CD14-positive monocyte (primary cell): ENCODE data around the gene ERFL. TPM values are rescaled to one million over a fixed set of nuclear protein-coding genes. Genes with fewer than 3 reads are reported as not detected.
"Not testable (repeated sequence)": the region's sequence is repeated elsewhere in the genome, so short reads cannot be mapped to it uniquely, and the experiment has no call there.

Experiments used
- DNase-seq, 3 donors: peaks; one replicate each; pipeline ENCODE4 v3.0.0-alpha.2; 2011 to 2022
- H2AFZ ChIP-seq: 2 replicates; pipeline ENCODE4 v1.6.0; 2012; ENCODE audit warnings: mild to moderate bottlenecking, low read depth, low read length, inconsistent platforms; ENCODE audit not compliant: insufficient read depth, poor library complexity, severe bottlenecking
- H3K27ac ChIP-seq, 2 donors: 1 replicate in 1 of 2; 2 replicates in 1 of 2; pipeline ENCODE4 v1.5.1; 2012 to 2013; ENCODE audit warnings: low read length in 2 of 2, control low read depth in 1 of 2, inconsistent platforms in 1 of 2, low read depth in 1 of 2, mild to moderate bottlenecking in 1 of 2
- H3K27me3 ChIP-seq, 2 donors: one replicate each; pipeline versions ENCODE4 v1.6.0 to v1.6.1; 2011 to 2013; ENCODE audit warnings: low read length in 2 of 2; ENCODE audit not compliant: control insufficient read depth in 2 of 2, insufficient read depth in 2 of 2
- H3K36me3 ChIP-seq, 2 donors: replicated peaks in 1 of 2; 1 replicate in 1 of 2; 2 replicates in 1 of 2; pipeline versions ENCODE4 v1.5.1 to v1.6.1; 2012 to 2013; ENCODE audit warnings: low read length in 2 of 2, control low read depth in 1 of 2, inconsistent platforms in 1 of 2, mild to moderate bottlenecking in 1 of 2; ENCODE audit not compliant: insufficient read depth in 2 of 2, control insufficient read depth in 1 of 2
- H3K4me1 ChIP-seq, 2 donors: 1 replicate in 1 of 2; 2 replicates in 1 of 2; pipeline versions ENCODE4 v1.5.1 to v1.6.1; 2012 to 2013; ENCODE audit warnings: low read length in 2 of 2, control low read depth in 1 of 2, inconsistent platforms in 1 of 2, mild to moderate bottlenecking in 1 of 2, moderate library complexity in 1 of 2; ENCODE audit not compliant: insufficient read depth in 2 of 2, control insufficient read depth in 1 of 2
- H3K4me2 ChIP-seq: replicated peaks from 2 replicates; pipeline ENCODE3; 2012; ENCODE audit warnings: low read length, moderate library complexity, mild to moderate bottlenecking; ENCODE audit not compliant: poor library complexity, severe bottlenecking; ENCODE audit errors: extremely low read depth
- H3K4me3 ChIP-seq, 3 experiments: fragments of 200-600 bp in 1 of 3; sonication (generic) in 1 of 3; replicated peaks in 1 of 3; 1 replicate in 2 of 3; 2 replicates in 1 of 3; pipeline ENCODE4 v1.5.1; 2011 to 2013; ENCODE audit warnings: low read length in 3 of 3, mild to moderate bottlenecking in 3 of 3, control low read depth in 2 of 3, low read depth in 2 of 3, inconsistent platforms in 1 of 3, moderate library complexity in 1 of 3
- H3K79me2 ChIP-seq: 2 replicates; pipeline ENCODE4 v1.6.0; 2012; ENCODE audit warnings: mild to moderate bottlenecking, control low read depth, inconsistent platforms, low read length, moderate library complexity; ENCODE audit not compliant: insufficient read depth
- H3K9ac ChIP-seq: 2 replicates; pipeline ENCODE4 v1.6.0; 2017; ENCODE audit warnings: low read length, mild to moderate bottlenecking; ENCODE audit not compliant: insufficient read depth, poor library complexity, severe bottlenecking
- H3K9me3 ChIP-seq, 2 donors: replicated peaks in 1 of 2; 1 replicate in 1 of 2; 2 replicates in 1 of 2; pipeline versions ENCODE4 v1.5.1 to v1.6.1; 2012 to 2013; ENCODE audit warnings: low read length in 2 of 2, control low read depth in 1 of 2; ENCODE audit not compliant: control insufficient read depth in 1 of 2, insufficient read depth in 1 of 2
- H4K20me1 ChIP-seq: 2 replicates; pipeline ENCODE4 v1.6.0; 2012; ENCODE audit warnings: mild to moderate bottlenecking, low read length, control low read depth, moderate library complexity; ENCODE audit not compliant: insufficient read depth
- H3K27ac Mint-ChIP-seq, 7 donors: one replicate each; pipeline ENCODE4 v1.8.0; 2020; ENCODE audit warnings: mild to moderate bottlenecking in 7 of 7, mixed read lengths in 7 of 7, moderate library complexity in 6 of 7, inconsistent platforms in 2 of 7
- H3K27me3 Mint-ChIP-seq, 3 donors: one replicate each; pipeline ENCODE4 v1.8.0; 2021 to 2022; ENCODE audit warnings: low read depth in 3 of 3, mild to moderate bottlenecking in 3 of 3, mixed read lengths in 3 of 3, moderate library complexity in 3 of 3, inconsistent platforms in 1 of 3
- H3K36me3 Mint-ChIP-seq, 2 donors: one replicate each; pipeline ENCODE4 v1.8.0; 2020; ENCODE audit warnings: mixed read lengths in 2 of 2, inconsistent platforms in 1 of 2, mild to moderate bottlenecking in 1 of 2
- H3K4me1 Mint-ChIP-seq: one replicate; pipeline ENCODE4 v1.8.0; 2020; ENCODE audit warnings: mild to moderate bottlenecking, mixed read lengths
- H3K4me3 Mint-ChIP-seq, 2 donors: one replicate each; pipeline ENCODE4 v1.8.0; 2020; ENCODE audit warnings: mild to moderate bottlenecking in 2 of 2, mixed read lengths in 2 of 2, moderate library complexity in 1 of 2
- H3K9me3 Mint-ChIP-seq, 7 donors: one replicate each; pipeline ENCODE4 v1.8.0; 2020 to 2022; ENCODE audit warnings: mixed read lengths in 7 of 7, mild to moderate bottlenecking in 6 of 7, moderate library complexity in 6 of 7, inconsistent platforms in 2 of 7
- WGBS: methylation state at CpG from one replicate; pipeline ENCODE4 v1.1.5; 2013; ENCODE audit warnings: missing lambda C conversion rate; ENCODE audit not compliant: insufficient coverage; 5-methylcytosine and 5-hydroxymethylcytosine counted together
- intact Hi-C, 2 donors: fragments of 100-400 bp; cut with micrococcal nuclease; formaldehyde crosslinking; loops; one replicate each; pipeline versions ENCODE4 v1.15.0 to v1.15.1; 2023
- polyA plus RNA-seq, 3 donors: library from polyadenylated mRNA; depleted of rRNA in 1 of 3; unstranded in 2 of 3; stranded (reverse) in 1 of 3; fragments of 300-500 nt in 2 of 3; fragments of >200 nt in 1 of 3; fragmentation: Illumina TruSeq in 2 of 3; gene quantifications; 1 replicate in 2 of 3; 2 replicates in 1 of 3; pipeline ENCODE4 v1.2.3, GENCODE V29; 2012 to 2021
- TF ChIP-seq, protein P1 (sequence below): fragments of 200-600 bp; IDR thresholded peaks from one replicate; pipeline ENCODE4 v1.8.0; 2022; ENCODE audit warnings: antibody characterized with exemption, mild to moderate bottlenecking

ERFL gene
- polyA plus RNA-seq, 3 donors, result not detected

DNA sequence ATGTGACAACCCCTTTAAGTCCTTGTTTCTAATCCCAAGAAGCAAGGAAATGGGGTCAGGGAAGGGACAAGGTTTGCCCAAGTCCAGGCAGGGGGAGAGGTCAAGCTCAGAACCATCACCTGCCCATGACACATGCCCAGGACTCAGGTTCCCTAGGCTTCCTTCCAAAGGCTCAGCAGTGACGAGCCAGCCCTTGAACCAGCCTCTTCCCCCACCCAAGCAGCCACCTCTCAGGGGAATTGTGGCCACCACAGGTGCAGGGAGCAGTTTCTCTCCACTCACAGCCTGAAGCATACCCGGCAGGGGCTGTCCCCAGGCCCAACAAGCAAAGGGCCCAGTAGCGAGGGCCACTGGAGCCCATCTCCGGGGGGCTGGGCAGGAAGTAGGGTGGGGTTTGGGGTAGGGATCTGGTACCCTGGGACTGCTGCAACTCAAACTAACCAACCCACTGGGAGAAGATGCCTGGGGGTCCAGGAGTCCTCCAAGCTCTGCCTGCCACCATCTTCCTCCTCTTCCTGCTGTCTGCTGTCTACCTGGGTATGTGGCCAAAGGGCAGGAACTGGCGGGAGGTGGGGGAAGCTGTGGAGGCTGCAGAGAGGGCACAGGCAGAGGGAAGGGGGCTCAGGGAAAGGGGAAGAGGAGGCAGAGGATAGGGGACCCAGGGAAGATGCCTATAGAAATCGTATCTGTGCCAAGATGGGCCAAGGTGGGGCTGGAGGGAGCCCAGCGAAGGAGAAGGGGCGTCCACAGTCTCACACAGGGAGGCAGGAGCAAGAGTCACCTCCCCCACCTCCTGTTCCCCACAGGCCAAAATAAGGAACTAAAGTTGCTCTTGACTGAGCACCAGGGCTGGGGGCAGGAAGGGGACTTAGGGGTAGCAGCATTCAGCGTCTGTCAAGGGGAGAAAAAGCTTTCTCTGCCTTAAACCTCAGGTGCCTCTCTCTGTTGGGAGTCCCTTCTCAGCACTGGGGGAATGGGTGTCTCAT is 51.1 kb downstream of the ERFL start, which contains the start of gene CD79A:
CD79A (plus strand) TSS at position 433 of the 986 bp plus-strand sequence; CDS start at position 459, 26 bp downstream.
- peak within 1 kb of the TSS; percentile 78 for H2AFZ ChIP-seq
- peaks cover 0 to 2% of the 10 kb centered on the region in 2 donors for H3K36me3 ChIP-seq
- 10% methylated on average over 2 of the region's 9 CpGs for WGBS
- intact Hi-C loops, result no loop called here
- peaks cover 0 to 4% of the 10 kb centered on the region in 2 donors for H3K36me3 Mint-ChIP-seq
- H3K4me1 Mint-ChIP-seq, result peaks cover 73% of the 10 kb centered on the region
- no peaks in the 10 kb centered on the region for H3K79me2 ChIP-seq
- peak within 1 kb of the TSS; percentile 75 to 92 (median 87) for H3K27ac Mint-ChIP-seq
- H3K9me3 ChIP-seq, result no peaks in the 10 kb centered on the region
- H3K4me3 Mint-ChIP-seq, result peak within 1 kb of the TSS; percentile 67 to 84
- peaks cover 68 to 76% of the 10 kb centered on the region in 2 donors for H3K4me1 ChIP-seq
- peak within 1 kb of the TSS in 2 of 3 experiments; percentile 1 to 66 for H3K4me3 ChIP-seq
- H3K9ac ChIP-seq, result peak within 1 kb of the TSS; percentile 66
- H3K4me2 ChIP-seq, result peak within 1 kb of the TSS; percentile 78
- TF ChIP-seq, protein P1, sequence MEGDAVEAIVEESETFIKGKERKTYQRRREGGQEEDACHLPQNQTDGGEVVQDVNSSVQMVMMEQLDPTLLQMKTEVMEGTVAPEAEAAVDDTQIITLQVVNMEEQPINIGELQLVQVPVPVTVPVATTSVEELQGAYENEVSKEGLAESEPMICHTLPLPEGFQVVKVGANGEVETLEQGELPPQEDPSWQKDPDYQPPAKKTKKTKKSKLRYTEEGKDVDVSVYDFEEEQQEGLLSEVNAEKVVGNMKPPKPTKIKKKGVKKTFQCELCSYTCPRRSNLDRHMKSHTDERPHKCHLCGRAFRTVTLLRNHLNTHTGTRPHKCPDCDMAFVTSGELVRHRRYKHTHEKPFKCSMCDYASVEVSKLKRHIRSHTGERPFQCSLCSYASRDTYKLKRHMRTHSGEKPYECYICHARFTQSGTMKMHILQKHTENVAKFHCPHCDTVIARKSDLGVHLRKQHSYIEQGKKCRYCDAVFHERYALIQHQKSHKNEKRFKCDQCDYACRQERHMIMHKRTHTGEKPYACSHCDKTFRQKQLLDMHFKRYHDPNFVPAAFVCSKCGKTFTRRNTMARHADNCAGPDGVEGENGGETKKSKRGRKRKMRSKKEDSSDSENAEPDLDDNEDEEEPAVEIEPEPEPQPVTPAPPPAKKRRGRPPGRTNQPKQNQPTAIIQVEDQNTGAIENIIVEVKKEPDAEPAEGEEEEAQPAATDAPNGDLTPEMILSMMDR, result no peak
- H4K20me1 ChIP-seq, result peaks cover under 1% of the 10 kb centered on the region
- peak; percentile 54 to 70 (median 57) for DNase-seq
- H3K27me3 ChIP-seq, result no peaks in the 10 kb centered on the region
- H3K27me3 Mint-ChIP-seq, result peaks cover 0 to 1% (median 0%) of the 10 kb centered on the region in 3 donors
- H3K9me3 Mint-ChIP-seq, result peaks cover 0 to 4% (median 0%) of the 10 kb centered on the region in 7 donors
- H3K27ac ChIP-seq, result peak within 1 kb of the TSS; percentile 43 to 92

DNA sequence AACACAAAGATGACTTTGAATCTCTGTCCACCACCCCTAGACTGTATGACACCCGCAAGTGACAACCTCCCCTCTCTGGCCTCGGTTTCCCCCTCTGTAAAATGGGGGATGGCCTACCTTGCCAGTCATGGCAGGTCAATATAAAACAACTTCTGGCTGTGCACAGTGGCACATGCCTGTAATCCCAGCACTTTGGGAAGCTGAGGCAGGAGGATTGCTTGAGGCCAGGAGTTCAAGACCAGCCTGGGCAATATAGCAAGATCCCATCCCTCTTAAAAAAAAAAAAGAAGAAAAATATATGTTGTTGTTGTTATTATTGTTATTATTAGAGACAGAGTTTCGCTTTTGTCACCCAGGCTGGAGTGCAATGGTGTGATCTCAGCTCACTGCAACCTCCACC is 52.3 kb downstream of the ERFL start:
- peaks cover 76% of the 10 kb centered on the region for H3K4me1 Mint-ChIP-seq

More for the DNA sequence above, 52.3 kb downstream of the ERFL start:
- H3K36me3 ChIP-seq, H3K9ac ChIP-seq, H3K9me3 ChIP-seq, H3K27me3 ChIP-seq, H3K4me3 Mint-ChIP-seq, H3K27ac ChIP-seq, H3K4me3 ChIP-seq, H3K79me2 ChIP-seq, intact Hi-C loops, DNase-seq, H3K27me3 Mint-ChIP-seq, H2AFZ ChIP-seq, H3K4me2 ChIP-seq, H3K9me3 Mint-ChIP-seq: not testable (repeated sequence)
- peaks cover 68 to 76% of the 10 kb centered on the region in 2 donors for H3K4me1 ChIP-seq
- Mint-ChIP-seq H3K36me3 (peaks cover 6 to 13% of the 10 kb centered on the region in 2 donors), H3K27ac (peak overlapping the region in 1 of 7 donors; percentile 76)
- peaks cover 12% of the 10 kb centered on the region for H4K20me1 ChIP-seq
- WGBS, result no CpG with 5 or more reads among the region's 3 CpGs
